ENCODE data around the gene IBA57.

IBA57 gene

DNA sequence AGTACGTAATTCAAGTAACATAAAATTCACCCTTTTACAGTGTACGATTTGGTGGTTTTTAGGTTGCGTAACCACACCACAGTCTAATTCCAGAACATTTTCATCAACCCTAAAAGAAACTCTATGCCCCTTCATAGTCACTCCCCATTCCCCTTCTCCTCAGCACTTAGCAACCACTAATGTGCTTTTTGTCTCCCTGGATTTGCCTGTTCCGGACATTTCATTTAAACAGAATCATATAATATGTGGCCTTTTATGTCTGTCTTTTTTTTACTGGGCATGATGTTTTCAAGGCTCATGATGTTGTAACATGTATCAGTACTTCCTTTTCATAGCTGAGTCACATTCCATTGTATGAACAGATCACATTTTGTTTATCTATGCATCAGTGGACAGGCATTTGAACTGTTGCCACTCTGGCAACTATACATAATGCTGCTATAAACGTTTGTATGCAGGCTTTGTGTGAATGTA is 63.0 kb downstream of the IBA57 start:
- no peak for DNase-seq

- no peak for DNase-seq
Observed at GRCh38 chr1:228231189-228231588, 65.6 kb downstream of the IBA57 start.
